GM12872 (cell line): Measurements from ENCODE around the gene CCDC197.

Source experiments
- TF ChIP-seq, protein P1 (sequence below): IDR thresholded peaks from 3 replicates; pipeline ENCODE4 v1.5.1; 2011; ENCODE audit warnings: low read depth, mild to moderate bottlenecking, low read length, moderate library complexity; ENCODE audit not compliant: insufficient read depth

Gene CCDC197

DNA sequence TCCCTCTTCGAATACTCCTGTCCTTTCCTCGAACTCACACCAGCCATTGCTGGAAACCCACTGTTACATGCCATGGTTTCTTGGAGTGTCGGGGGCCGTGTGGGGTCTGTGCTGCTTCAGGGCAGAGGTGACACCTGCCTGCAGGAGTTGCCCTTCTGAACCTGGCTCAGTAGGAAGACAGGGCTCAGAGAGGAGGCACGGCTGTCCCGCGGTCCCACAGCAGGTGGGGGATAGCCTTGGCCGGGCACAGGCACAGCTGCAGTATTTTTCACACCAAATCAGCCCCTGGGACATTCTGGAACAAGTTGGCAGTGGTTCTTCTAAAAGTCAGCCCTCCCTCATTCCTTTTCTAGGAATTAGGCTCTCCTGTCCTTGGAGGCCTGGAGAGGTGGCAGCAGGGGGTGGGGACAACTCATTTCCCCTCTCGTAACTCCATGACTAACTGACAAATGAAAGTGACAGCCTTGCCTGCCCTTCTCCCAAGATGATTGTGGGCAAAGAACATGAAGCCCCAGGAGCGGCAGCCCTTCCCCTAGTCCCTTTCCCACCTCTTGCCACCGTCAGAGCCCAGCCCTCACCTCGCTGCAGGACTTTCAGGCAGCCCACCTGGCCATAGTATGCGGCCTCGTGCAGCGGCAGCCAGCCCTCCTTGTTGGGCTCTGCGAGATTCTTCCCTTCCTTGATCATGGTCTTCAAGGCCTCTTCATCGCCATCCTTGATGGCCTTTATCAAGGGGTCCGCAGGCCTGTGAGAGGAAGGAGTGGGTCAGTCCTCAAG is 43.2 kb upstream of the CCDC197 start:
- TF ChIP-seq, protein P1, sequence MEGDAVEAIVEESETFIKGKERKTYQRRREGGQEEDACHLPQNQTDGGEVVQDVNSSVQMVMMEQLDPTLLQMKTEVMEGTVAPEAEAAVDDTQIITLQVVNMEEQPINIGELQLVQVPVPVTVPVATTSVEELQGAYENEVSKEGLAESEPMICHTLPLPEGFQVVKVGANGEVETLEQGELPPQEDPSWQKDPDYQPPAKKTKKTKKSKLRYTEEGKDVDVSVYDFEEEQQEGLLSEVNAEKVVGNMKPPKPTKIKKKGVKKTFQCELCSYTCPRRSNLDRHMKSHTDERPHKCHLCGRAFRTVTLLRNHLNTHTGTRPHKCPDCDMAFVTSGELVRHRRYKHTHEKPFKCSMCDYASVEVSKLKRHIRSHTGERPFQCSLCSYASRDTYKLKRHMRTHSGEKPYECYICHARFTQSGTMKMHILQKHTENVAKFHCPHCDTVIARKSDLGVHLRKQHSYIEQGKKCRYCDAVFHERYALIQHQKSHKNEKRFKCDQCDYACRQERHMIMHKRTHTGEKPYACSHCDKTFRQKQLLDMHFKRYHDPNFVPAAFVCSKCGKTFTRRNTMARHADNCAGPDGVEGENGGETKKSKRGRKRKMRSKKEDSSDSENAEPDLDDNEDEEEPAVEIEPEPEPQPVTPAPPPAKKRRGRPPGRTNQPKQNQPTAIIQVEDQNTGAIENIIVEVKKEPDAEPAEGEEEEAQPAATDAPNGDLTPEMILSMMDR: no peak

DNA sequence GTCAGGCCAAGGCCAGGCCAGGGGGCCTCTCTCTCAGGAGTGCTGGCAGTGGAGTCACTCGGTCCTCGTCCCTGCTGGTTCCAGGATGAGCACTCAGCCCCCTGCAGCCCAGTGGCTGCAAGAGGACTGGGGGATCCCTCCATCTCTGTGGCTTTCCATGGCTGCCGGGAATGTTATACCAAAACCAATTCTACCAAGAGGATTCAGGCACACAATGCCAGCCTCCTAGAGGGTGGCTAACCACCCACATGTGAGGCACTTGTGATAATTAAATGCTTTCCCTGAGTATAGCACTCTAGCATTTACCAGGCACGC is 42.6 kb upstream of the CCDC197 start:
- TF ChIP-seq, protein P1: no peak

DNA sequence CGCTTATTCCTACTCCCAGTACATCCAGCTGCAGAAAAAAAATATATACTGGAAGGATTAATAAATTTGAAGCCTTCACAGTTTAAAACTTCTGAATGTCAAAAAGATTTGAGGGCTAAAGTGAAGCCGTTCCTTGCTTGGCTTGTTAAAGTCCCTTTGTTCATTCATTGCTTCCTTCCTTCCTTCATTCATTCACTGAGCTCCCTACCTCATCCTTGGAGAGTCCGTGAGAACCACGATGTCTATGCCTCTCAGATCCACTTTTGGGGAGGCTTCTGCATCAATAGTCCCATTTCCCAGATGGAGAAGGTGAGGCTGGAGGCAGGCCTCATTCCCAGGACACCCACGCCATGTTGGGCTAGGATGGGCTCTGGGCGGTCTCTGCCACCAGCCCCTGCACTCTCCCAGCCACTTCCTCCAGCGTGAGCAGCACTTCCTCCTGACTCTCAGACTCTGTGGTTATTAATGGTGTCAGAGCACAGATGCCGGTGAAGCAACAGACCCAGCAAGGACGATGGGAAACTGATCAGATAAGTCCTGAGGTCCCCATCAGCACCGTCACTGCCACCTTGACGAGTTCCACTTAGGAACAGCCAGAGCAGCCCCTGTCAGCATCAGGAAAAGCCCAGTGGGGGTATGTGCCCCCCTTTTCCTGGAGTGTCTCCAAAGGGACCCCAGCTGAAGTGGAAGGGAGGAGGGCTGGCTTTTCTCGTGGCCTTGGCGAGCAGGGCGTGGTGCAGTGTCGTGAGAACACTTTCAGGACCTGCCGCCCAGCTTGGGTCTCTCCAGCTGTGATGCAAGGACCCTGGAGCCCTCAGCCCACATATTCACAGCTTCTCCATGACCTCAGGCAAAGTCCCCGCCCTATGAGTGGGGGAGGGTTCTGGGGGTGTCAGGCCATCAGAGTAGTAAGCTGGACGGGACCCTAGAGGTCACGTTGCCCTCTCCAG is 41.9 kb upstream of the CCDC197 start:
- TF ChIP-seq, protein P1: no peak

DNA sequence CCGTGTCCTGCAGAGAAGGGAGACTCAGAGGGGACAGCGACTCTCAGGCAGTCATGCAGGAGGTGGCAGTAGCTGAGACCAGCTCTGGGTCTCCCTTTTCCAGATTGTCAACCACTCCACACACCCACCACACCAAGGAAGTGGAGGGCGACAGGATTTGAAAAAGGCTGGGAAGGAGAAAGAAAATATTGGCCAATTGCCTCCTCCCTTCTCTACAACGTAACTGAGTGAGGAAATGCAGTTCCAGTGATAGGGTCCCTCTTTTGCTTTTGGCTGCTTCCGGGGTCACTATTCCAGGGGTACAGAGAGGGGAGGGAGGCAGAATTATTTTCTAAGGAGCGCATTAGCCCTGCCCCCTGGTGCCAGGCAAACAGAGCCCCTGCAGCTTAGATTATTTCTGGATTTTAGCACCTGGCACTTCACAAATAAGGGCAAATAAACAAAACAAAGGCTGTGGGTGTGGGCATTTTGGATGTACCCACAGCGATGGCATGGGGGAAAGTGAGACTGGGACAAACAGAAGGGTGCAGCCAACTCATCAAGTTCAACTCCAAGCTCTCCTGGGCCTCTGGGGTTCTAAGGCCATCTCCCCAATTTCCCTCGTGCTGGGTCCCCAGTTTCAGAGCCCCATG is 41.1 kb upstream of the CCDC197 start:
- TF ChIP-seq, protein P1: no peak

DNA sequence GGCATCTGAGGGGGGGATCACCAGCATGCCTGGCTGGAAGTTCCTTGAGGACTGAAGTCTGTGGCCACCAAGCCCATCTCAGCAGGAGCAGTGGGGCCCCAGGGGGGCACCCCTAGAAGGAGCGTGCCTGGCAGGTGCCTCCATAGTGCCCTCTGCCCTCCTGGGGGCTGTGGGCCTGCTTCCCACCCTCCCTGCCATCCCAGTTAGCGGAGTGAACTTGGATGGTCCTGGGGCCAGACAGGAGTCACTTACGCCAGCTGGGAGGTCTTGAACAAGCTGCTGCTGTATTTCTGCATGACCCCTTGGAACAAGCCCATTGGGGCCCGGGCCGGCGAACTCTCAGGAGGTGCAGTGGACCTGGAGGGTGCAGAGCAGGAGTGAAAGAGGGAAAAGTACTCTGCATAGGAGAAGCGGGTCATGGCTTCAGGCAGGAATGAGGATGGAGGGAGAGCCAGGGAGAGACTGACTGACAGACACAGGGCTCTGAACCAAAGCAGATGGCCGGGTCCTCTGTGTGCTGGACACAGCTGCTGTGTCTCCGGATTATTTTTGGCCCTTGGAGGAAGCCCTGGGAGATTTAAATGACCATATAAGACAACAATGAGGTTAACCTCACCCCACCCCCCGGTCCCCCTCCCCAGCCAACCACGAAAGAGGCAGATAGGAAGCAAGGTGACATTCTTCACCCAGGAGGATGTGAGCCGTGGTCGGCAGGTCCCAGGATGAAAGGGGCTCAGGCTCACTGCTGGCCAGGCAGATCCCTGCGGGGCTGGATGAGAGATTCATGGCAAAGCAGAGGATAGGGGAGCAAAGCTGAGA is 40.4 kb upstream of the CCDC197 start:
- TF ChIP-seq, protein P1: no peak

DNA sequence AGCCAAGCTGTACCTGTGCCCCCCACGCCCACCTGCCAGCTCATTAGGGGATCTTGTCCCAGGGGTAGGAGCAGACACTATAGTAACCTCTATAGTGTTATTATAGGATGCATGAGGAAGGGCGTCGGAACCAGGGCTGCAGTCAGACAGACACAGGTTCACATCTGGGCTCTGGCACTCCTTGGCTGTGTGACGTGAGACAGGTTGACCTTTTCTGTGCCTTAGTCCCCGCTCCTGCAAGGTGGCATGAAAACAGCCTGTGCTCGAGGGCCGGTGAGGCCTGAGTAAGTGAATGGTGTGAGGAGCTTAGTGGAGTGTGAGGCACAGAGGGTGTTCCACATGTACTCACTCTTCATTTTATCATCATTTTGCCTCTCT is 39.8 kb upstream of the CCDC197 start:
- TF ChIP-seq, protein P1: no peak
